IPS-NIHi7 (cell line): Measurements from ENCODE around the gene OSBPL10.
"Not testable (repeated sequence)": the region's sequence is repeated elsewhere in the genome, so short reads cannot be mapped to it uniquely, and the experiment has no call there.

Source experiments
- DNase-seq: peaks from one replicate; pipeline ENCODE4 v3.0.0; 2012; ENCODE audit warnings: mixed read lengths; ENCODE audit errors: extremely low spot score

Gene OSBPL10

DNA sequence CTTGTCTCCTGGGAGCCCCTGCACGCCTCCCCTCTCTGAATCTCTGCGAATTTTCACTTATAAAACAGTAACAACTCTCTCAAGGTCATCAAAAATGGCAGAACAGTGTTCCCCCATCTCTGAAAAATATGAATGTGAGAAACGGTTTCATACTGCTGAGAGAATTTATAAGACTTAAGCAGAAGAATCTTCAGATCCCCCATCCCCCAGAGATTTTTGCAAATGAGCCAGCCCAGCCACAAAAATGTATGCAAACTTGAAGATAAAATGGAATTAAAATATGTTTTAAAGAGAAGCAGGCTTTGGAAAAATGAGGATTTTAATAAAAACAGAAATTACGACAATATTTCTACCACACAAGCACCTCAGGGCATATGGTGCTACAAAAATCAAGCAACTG is 275.3 kb downstream of the OSBPL10 start:
- DNase-seq = no peak

DNA sequence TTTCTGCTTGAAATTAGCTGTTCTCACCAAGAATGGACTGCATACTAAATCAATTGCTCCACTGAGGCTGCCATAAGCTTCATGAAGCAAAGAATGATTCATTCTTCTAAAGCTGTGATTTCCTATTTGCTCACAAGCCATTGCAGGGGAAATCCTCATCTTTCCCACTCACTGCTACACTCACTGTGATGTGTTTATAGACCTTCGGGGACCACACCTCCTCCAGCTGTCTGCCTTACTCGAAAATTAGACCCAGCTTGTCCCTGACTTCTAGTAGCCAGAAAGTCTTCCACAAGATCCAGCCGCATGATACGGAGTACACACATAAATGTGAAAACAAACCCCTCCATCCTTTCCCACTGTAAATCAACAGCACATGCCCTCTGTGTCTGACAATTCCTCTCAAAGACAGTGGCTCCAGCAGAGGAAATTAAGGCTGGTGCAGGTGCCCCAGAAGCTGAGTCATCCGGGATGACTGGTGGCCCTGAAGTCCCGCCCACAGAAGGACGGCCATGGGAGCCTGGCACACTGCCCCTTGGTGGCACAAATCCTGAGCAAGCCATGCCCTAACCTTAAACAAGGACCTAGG is 276.4 kb downstream of the OSBPL10 start:
- DNase-seq = no peak

DNA sequence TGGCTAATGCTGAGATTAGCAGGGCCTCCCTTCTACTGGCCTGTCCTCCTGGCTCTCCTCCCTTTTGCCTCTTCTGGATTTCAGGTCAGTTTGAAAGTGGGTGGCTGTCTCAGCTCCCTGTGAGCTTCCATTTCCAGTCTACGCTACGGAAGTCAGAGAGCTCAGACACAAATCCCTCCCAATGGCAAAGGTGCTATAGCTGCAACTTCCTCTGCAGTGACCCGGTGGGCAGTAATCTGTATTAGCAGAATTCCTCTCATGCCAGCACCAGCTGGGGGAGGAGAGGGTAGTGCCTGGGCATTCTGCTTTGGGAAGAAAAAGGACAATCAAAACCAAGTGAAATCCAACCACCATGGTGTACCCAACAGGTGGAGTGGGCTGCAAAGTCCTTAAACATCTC is 276.9 kb downstream of the OSBPL10 start:
- no peak for DNase-seq

DNA sequence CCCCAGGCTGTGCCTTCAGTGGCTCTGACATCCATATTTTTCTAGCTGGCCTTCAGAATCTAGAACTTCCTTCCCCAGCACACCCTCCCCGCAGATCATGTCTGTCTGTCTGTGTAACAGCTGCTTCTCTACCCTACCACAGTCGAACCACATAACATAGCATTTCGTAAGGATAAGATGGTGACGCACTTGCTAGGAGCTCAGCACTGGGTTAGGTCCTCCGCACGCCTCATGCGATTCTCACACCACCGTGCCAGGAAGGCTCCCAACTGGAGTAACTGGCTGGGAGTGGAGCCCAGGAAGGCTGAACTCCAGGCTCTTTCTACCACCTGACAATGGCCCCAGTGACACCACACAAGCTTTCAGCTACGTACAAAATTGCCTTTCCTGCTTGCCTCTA is 279.8 kb downstream of the OSBPL10 start:
- no peak for DNase-seq

DNA sequence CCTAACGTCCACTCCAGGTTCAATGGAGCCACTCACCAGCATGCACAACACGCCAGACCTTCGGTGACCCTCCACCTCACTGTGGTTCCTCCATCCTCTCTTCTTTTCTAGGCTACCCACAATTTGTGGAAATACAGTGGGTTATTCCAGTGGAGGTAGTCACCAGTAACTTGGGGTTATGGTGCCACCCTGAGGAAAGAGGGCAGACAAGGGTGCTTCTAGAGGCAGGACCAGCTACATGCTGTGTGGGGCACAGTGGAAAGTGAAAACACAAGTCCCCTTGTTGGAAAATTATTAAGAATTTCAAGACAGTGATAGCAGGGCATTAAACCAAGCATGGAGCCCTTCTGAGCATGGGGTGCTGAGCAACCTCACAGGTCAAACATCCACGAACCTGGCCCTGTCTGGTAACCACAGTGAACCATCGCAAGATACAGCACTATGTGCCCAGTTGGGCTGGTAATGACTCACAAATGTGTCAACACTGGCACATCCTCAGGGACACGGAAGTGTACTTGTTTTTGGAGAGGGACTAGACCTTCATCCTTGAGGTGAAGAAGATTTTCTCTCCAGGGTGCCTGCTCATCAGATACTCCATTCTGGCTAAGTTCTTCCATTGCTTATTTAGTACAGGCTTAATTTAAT is 281.6 kb downstream of the OSBPL10 start:
- no peak for DNase-seq

DNA sequence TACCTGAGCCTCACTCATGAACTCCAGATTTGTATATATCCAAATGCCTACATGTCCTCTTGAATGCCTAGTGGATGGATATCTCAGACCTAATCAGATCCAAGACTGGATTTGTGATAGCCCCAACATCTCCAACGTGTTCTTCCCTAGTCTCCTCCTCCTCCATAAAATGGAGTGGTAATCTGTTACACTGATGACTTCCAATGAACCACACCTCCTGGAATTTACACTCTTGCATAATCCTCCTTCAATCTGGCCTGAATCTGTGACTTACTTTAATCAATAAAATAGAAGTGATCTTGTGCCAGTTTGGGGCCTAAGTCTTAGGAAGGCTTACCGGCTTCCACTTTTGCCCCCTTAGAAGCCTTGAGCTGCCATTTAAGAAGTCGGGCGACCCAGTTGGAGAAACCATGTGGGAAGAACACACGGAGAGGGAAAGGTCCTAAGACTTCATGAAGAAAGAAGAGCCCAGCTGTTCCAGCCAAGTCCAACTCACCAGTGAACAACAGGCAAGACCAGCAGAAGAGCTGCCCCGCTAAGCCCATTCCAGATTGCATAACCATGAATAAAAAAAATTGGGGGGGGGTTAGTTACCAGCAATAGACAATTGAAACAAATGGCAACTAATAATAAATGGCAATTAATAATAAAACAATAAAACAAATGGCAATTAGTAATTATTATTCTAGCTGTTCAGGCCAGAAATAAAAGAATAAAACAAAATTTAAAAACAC is 284.1 kb downstream of the OSBPL10 start:
- no peak for DNase-seq

DNA sequence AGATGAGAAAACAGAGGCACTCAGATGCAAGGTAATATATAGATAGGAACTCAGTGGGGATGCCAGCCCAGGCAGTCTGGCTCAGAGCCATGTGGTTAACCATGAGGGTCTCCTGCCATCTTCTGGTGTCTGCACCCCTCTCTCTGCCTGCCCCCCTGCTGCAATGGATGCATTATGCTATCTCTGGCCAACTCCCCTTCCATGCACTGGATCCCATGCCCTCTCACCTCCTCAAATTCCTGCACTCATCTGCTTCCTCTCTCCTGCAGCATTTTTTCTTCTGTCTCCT is 285.1 kb downstream of the OSBPL10 start:
- no peak for DNase-seq

DNA sequence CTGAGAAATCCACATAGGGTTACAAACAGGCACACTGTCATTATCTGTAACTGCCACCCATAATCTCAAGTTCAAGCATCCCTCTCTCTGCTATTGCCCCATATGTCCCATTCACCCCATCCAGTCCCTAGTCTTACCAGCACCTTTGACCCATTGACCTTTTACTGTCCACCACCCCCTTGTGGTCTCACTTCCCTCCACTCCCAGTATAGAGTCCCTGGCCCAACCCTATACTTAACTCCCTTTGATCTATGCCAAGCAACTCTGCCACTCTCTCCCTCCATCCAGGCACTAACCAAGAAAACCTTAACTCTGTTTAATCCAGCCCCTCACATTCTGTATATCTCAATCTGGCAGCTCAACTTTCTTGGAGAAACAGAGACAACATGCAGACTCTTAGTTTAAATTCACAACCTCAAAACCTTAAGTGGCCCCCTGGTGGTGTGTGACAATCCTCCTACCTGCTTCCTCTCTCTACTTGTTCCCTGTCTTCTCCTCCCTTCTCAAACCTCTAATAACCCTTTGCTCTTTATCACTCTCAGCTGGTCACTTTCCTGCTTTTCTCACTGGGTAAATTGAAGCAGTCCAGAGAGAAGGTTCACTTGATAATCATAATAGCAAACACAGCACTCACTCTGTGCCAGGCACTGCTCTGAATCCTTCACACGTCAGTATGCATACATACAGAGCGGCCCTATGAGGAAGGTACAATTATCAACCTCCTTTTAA is 285.6 kb downstream of the OSBPL10 start:
- peak; percentile 43 for DNase-seq

DNA sequence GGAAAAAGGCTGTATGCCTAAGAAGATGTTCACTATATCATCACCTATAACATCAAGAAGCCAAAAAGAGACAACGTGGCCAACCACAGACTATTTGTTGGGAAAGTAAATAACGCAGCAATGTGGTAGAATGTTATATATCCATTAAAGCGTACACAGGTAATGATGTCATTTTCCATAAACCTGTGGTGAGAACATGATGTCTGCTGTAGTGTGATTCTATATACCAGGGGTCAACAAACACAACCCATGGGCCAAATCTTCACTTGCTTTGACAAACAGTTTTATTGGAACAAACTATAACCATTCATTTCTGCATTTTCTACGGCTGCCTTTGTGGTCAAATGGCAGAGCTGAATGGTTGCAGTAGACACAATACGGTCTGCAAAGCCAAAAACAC is 287.7 kb downstream of the OSBPL10 start:
- no peak for DNase-seq

DNA sequence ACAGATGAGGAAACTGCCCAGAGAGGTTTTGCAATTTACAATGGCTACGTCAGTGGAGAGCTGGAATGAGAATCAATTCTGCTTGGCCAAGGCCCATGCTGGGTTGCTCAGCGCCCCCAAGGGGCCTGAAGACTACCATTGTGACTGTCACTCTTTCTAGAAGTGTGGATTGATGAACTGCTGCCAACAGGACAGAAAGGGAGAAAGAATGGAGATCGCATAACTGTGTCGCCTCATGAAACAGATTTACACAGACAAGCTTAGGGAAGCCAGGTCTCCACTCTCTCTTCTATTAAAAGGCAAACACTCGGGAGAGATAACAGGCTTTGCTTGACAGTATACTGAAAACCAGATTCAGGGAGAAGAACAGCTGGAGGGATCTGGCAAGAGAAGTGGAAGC is 288.3 kb downstream of the OSBPL10 start:
- DNase-seq = peak; percentile 36

DNA sequence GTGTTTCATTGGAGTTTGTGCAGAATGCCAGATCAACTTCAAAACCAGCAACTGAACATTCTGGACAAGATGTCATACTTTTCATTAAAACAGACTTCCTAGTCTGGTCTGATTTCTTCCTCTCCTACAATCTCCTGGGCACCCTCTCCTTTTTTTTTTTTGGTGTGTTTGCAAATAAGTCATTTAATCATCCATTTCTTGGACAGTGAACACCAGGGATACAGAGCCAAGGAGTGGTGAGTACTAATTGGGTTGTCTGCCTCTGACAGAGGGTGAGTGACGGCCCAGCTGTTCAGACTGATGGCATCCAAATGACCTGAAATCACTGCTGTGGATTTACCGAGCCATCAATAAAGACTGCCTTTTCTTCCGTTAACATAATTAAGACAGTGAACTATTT is 290.3 kb downstream of the OSBPL10 start:
- DNase-seq = no peak

DNA sequence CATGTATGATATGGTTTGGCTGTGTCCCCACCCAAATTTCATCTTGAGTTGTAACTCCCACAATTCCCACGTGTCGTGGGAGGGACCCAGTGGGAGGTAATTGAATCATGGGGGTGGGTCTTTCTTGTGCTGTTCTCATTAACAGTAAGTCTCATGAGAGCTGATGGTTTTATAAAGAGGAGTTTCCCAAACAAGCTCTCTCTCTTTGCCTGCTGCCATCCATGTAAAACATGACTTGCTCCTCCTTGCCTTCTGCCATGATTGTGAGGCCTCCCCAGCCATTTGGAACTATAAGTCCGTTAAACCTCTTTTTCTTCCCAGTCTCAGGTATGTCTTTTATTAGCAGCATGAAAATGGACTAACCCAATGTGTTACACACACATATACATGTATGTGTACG is 291.5 kb downstream of the OSBPL10 start:
- DNase-seq = not testable (repeated sequence)

DNA sequence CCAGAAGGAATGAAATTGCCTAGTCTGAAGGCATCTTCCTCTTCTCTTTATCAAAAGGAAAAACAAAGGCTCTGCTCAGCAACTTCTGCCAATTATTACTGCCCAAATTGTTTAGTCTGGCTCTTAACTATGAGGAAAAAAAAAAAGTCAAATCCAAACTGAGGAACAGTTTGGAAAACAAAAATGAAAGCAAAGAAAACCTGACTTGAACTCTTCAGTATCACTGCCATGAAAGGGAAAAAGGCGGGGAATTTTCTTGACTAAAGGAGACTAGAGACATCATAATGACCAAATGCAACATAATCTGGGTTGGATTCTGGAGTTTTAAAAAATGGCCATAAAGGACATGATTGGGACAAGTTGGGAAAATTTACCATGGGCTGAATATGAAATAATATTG is 292.1 kb downstream of the OSBPL10 start:
- DNase-seq = no peak

DNA sequence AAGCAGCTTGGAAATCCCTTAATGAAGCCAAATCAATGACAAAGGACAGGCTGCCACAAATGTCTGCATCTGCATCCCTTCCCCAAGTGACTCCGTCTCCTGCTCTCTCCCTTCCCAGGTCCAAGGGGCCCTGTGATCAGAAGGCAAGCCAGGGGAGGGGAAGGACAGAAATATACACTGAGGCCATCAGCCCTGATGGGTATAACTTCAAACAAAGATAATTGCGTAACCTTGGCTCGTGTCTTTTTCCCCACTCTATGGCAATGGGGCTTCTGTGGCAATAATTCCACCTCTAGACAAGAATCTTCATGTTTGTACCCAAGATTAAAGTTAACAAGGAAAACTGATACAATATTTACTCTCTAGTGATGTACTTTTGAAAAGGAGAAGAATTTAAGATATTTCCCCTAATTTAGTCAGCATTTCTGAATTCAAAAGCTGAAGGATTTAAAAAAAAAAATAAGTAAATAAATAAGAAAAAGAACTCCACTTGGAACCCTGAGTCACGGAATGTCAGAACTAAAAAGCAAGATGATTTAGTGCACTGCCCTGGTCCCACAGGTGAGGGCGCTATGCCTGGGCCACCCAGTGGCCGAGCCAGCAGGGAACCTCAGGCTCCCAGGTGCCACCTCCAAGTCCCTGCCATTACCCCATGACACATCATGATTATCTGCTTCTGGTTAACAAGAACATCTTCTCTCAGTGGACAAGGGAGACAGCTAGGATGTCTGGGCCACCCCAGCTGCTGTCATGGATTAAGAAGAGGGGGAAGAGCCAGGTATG is 293.9 kb downstream of the OSBPL10 start:
- no peak for DNase-seq

DNA sequence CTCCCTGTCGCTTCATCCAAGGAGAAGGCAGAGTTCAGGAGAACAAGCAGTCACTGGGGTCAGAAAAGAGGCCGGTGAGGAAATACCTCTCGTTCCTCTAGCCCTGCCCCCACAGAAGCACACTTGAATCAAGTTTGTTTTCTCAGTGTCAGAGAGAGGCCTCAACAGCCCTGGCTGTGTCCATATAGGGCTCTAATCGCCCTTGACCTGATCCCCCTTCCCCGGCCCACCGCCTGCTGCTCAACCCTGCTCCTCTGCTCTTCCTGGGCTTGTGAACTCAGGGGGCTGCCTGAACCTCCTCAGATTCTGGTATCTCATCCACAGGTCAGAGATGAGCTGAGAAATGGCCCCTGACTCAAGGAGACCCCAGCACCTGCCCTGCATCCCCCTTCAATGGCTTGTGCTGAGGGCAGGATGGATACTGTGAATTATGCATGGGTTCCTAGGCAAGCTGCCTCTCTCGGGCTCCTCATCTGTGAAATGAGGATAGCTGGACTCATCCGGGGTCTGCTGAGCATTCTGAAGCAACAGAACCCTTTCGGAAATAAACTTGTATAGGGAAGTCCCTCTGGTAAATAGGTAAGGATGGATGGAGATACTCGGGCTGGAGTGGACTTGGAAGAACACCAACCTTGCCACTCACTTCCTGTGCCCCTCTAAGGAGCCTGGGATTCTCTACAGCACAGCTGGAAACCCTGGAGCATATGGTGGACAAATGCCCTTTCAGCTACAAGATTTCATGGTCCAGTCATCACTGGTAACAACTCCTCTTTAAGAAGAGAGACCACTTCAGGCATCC is 300.8 kb downstream of the OSBPL10 start:
- peak; percentile 53 for DNase-seq

DNA sequence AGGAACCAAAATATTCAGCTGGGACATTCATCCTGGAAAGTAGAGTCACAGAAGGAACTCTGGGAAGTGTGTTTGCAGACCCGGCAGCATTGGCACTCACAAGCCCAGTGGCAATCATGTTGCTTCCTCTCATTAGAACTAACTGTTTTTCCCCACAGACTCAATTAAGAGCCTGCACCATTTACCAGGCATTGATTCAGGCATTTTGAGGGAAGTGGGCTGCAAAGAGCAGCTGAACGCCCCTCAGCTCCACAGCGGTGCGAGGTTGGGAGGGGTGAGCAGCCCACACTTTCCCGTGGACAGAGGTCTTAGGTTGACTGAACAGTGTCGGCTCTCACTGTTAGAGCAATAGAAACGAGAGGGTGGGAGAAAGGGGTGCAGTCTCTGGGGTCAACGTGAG is 304.5 kb downstream of the OSBPL10 start:
- no peak for DNase-seq

DNA sequence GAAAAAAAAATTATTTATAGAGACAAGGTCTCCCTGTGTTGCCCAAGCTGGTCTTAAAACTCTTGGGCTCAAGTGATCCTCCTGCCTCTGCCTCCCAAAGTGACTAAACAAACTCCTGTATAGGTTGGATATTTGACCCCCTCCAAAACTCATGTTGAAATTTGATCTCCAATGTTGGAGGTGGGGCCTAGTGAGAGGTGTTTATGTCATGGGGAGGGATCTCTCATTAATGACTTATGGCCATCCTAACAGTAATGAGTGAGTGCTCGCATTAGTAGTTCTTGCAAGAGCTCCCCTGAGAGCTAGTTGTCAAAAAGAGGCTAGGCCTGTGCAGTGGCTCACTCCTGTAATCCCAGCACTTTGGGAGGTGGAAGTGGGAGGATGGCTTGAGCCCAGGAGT is 307.1 kb downstream of the OSBPL10 start:
- DNase-seq = no peak

DNA sequence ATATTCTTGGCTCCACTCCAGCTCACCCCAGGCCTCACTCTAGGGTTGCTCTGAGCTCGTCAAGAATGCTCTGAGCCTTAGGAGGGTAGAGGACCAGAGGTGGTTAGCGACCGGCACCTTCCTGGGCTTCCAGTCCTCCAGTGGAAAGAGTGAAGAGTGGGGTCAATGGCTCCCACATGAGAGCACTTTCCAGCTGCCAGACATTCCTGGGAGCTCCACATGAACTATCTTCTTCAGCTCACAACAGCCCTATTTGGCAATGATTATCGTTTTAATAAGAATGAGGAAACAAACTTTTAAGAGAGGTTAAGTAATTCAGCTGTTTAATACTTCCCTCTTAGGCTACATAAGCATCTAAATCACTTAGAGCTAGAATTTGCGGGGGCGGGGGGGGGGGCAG is 309.1 kb downstream of the OSBPL10 start:
- no peak for DNase-seq

DNA sequence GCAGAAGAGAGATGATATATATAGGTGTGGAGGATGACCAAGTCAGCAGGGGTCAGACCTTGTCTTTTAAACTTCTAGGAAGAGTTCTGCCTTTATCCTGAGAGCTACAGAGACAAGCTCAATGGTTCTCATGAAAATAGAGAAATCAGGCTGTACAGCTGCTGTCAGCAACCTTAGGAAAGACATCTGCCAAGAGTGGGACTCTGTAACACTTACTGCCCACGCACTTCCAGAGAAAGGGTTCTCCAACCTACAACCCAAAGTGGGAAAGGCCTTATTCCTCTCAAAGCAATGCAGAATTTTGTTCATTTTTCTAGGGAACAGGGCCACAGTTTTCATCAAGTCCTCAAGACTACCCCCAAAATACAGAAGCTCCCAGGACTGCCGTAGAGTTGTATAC is 309.6 kb downstream of the OSBPL10 start:
- no peak for DNase-seq

DNA sequence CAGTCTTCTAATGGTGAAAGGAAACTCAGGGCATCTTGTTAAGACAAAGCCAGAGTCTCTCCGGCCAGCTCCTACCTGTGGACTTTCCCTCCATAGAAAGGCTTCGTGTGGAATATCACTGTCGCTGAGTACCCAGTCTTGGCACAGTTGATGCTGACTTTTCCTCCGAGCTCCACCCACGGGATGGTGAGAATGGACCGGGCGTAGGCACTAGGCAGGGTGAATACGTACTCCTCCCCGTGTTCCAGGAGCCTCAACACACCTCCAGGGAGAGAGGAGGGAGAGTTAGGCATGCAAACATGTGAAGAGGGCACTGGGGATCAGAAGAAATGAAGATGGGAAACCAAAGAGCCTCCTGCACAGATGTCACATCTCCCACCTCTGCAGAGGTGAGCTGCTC is 310.3 kb downstream of the OSBPL10 start:
- DNase-seq = peak; percentile 3

DNA sequence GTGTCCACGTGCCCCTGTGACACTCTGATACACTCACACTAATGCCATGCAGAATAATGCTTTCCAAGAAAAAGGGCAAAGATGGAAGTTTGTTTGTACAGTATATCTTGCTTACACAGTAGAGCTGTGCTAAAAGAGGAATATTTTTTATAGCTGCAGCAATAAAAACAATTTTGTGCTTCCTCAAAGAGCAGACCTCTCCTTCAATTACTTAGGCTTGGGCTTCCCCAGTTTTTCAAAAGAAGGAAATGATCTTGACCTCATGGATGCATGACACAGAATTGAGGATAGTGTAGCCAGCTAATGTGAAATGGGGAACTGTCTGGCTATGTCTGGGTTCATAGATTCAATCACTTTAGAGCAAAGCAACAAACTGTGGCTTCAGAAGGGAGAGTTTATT is 310.9 kb downstream of the OSBPL10 start:
- DNase-seq = no peak
